ENCODE results near the gene TRIP10.

DNA sequence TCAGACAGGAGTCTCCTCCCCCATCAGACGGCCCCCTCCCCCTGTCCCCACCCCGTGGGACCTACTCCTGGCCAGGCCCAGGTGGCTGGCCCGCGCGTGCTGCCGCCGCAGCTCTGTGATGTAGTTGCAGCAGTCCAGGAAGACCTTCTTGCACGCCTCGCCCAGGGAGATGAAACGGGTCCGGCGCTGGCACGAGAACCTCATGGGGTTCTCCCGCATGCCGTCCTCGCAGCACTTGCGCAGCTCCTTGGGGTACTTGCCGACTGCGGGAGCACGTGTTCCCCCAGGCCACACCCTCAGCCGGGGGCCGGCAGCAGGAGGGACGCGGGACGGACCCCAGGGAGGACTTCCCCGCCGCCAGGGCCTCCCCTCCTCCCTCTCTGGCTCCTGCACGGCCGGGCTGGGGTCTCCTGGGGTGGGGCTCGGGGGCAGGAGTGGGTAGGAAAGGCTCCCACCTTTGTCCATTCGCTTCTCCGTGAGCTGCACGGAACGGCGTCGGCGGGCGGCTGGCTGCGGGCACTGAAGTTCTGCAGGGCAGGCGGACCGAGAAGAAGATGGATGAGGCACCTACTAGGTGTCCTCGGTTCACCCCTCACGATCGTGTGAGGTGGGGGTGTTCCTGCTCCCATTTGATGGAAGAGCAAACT is 32.3 kb upstream of the TRIP10 start:
- TF ChIP-seq, protein P1, sequence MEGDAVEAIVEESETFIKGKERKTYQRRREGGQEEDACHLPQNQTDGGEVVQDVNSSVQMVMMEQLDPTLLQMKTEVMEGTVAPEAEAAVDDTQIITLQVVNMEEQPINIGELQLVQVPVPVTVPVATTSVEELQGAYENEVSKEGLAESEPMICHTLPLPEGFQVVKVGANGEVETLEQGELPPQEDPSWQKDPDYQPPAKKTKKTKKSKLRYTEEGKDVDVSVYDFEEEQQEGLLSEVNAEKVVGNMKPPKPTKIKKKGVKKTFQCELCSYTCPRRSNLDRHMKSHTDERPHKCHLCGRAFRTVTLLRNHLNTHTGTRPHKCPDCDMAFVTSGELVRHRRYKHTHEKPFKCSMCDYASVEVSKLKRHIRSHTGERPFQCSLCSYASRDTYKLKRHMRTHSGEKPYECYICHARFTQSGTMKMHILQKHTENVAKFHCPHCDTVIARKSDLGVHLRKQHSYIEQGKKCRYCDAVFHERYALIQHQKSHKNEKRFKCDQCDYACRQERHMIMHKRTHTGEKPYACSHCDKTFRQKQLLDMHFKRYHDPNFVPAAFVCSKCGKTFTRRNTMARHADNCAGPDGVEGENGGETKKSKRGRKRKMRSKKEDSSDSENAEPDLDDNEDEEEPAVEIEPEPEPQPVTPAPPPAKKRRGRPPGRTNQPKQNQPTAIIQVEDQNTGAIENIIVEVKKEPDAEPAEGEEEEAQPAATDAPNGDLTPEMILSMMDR (IDR thresholded peaks at IDR 0.05), result no peak
- TF ChIP-seq POLR2A (IDR thresholded peaks at IDR 0.05), result no peak

Data from heart left ventricle (tissue), 13 donors.